T-helper 1 cell treated with Interleukin-12 subunit alpha and Interleukin-12 subunit beta and Interleukin-4 antibody, amounts not matched to agents 30 μg/mL and 1 μg/mL, for 36 hours (primary cell): ENCODE data around the gene NPIPB6.
A peak's percentile ranks its signal among the peaks of the same experiment; 100 is the strongest.

Experiments
- H3K27ac Mint-ChIP-seq: one replicate; pipeline ENCODE4 v1.8.0; 2021; ENCODE audit warnings: mild to moderate bottlenecking, mixed read lengths
- H3K27me3 Mint-ChIP-seq: one replicate; pipeline ENCODE4 v1.8.0; 2021; ENCODE audit warnings: low read depth, mixed read lengths
- H3K36me3 Mint-ChIP-seq: one replicate; pipeline ENCODE4 v1.8.0; 2021; ENCODE audit warnings: low read depth, mixed read lengths
- H3K4me1 Mint-ChIP-seq: one replicate; pipeline ENCODE4 v1.8.0; 2021; ENCODE audit warnings: low read depth, mixed read lengths
- H3K4me3 Mint-ChIP-seq: one replicate; pipeline ENCODE4 v1.8.0; 2021; ENCODE audit warnings: mild to moderate bottlenecking, moderate library complexity, mixed read lengths
- H3K9me3 Mint-ChIP-seq: one replicate; pipeline ENCODE4 v1.8.0; 2021; ENCODE audit warnings: mixed read lengths

The NPIPB6 gene

GRCh38 chr16:28297308-28297707 is 66.0 kb downstream of the NPIPB6 start:
- Mint-ChIP-seq H3K4me1 (peaks cover 23% of the 10 kb centered on the region), H3K27ac (no peak overlapping the region), H3K4me3 (no peak overlapping the region), H3K9me3 (no peaks in the 10 kb centered on the region), H3K36me3 (no peaks in the 10 kb centered on the region), H3K27me3 (peaks cover 30% of the 10 kb centered on the region)

- H3K27ac Mint-ChIP-seq: no peak overlapping the region
- H3K27me3 Mint-ChIP-seq: peaks cover 29% of the 10 kb centered on the region
- H3K36me3 Mint-ChIP-seq: no peaks in the 10 kb centered on the region
- H3K4me3 Mint-ChIP-seq: no peak overlapping the region
- H3K4me1 Mint-ChIP-seq: peaks cover 34% of the 10 kb centered on the region
- no peaks in the 10 kb centered on the region for H3K9me3 Mint-ChIP-seq
These were observed 68.0 kb downstream of the NPIPB6 start for GRCh38 chr16:28295276-28295675.

GRCh38 chr16:28294201-28294600 is 69.1 kb downstream of the NPIPB6 start:
- no peaks in the 10 kb centered on the region for H3K36me3 Mint-ChIP-seq
- H3K4me1 Mint-ChIP-seq: peaks cover 31% of the 10 kb centered on the region
- H3K4me3 Mint-ChIP-seq: peak overlapping the region; percentile 54
- H3K27ac Mint-ChIP-seq: no peak overlapping the region
- H3K9me3 Mint-ChIP-seq: no peaks in the 10 kb centered on the region
- peaks cover 25% of the 10 kb centered on the region for H3K27me3 Mint-ChIP-seq

- Mint-ChIP-seq H3K4me1 (peaks cover 36% of the 10 kb centered on the region), H3K27me3 (peaks cover 25% of the 10 kb centered on the region), H3K4me3 (peak overlapping the region; percentile 43), H3K27ac (no peak overlapping the region), H3K9me3 (no peaks in the 10 kb centered on the region), H3K36me3 (no peaks in the 10 kb centered on the region)
These were observed 69.7 kb downstream of the NPIPB6 start for GRCh38 chr16:28293601-28293960.

- H3K4me1 Mint-ChIP-seq: peaks cover 36% of the 10 kb centered on the region
These were observed 70.3 kb downstream of the NPIPB6 start for GRCh38 chr16:28292731-28293600.

More at GRCh38 chr16:28292731-28293600, 70.3 kb downstream of the NPIPB6 start:
- peak overlapping the region; percentile 67 for H3K27ac Mint-ChIP-seq
- peaks cover 25% of the 10 kb centered on the region for H3K27me3 Mint-ChIP-seq
- peak overlapping the region; percentile 76 for H3K4me3 Mint-ChIP-seq
- no peaks in the 10 kb centered on the region for H3K36me3 Mint-ChIP-seq
- H3K9me3 Mint-ChIP-seq: no peaks in the 10 kb centered on the region
